Lung (tissue), 12 donors: Measurements from ENCODE around the gene TGFBR3. TPM values are rescaled to one million over a fixed set of nuclear protein-coding genes. Genes with fewer than 3 reads are reported as not detected.

Experiments used
- ATAC-seq: fragments of 200-7000 bp; cut with Tn5 transposase; one replicate; pipeline ENCODE4 v1.9.1; 2020; ENCODE audit warnings: moderate number of reproducible peaks; ENCODE audit not compliant: insufficient read depth, low FRiP score
- DNase-seq, 3 donors: peaks; one replicate each; pipeline ENCODE4 v3.0.0-alpha.2; 2013 to 2017
- H3K27ac ChIP-seq, 2 donors: one replicate each; pipeline ENCODE4 v1.5.1; 2013; ENCODE audit warnings: mild to moderate bottlenecking in 2 of 2, moderate library complexity in 2 of 2, control low read depth in 1 of 2, inconsistent platforms in 1 of 2, low read depth in 1 of 2, low read length in 1 of 2
- H3K27me3 ChIP-seq, 3 donors: one replicate each; pipeline ENCODE4 v1.5.1; 2013; ENCODE audit warnings: low read length in 2 of 3; ENCODE audit not compliant: control insufficient read depth in 3 of 3, insufficient read depth in 3 of 3
- H3K36me3 ChIP-seq, 4 donors: one replicate each; pipeline ENCODE4 v1.5.1; 2013; ENCODE audit warnings: low read length in 4 of 4, mild to moderate bottlenecking in 1 of 4, moderate library complexity in 1 of 4; ENCODE audit not compliant: control insufficient read depth in 4 of 4, insufficient read depth in 4 of 4
- H3K4me1 ChIP-seq, 5 donors: one replicate each; pipeline ENCODE4 v1.5.1; 2013; ENCODE audit warnings: low read length in 5 of 5, mild to moderate bottlenecking in 2 of 5, moderate library complexity in 1 of 5; ENCODE audit not compliant: control insufficient read depth in 5 of 5, insufficient read depth in 5 of 5
- H3K4me3 ChIP-seq: one replicate; pipeline ENCODE4 v1.5.1; 2013; ENCODE audit warnings: mild to moderate bottlenecking, control low read depth, moderate library complexity
- H3K9ac ChIP-seq, 2 donors: one replicate each; pipeline ENCODE4 v1.5.1; 2013; ENCODE audit warnings: low read length in 2 of 2, control low read depth in 1 of 2; ENCODE audit not compliant: insufficient read depth in 1 of 2
- H3K9me3 ChIP-seq, 4 donors: one replicate each; pipeline ENCODE4 v1.5.1; 2013; ENCODE audit warnings: low read length in 3 of 4, mild to moderate bottlenecking in 1 of 4, moderate library complexity in 1 of 4; ENCODE audit not compliant: control insufficient read depth in 4 of 4, insufficient read depth in 3 of 4
- CTCF ChIP-seq: IDR thresholded peaks from 2 replicates; pipeline ENCODE4 v1.5.1; 2012; ENCODE audit warnings: mild to moderate bottlenecking; ENCODE audit errors: control extremely low read depth, extremely low read depth
- WGBS, 2 donors: extraction: QIAGEN DNeasy Blood & Tissue Kit; methylation state at CpG; one replicate each; pipeline ENCODE4 v1.1.7; 2013; 5-methylcytosine and 5-hydroxymethylcytosine counted together
- polyA plus RNA-seq, 2 donors: library from polyadenylated mRNA; stranded (reverse); fragments of 200-250 nt; gene quantifications; one replicate each; pipeline ENCODE4 v1.2.1, GENCODE V29; 2013
- total RNA-seq, 2 donors: library from RNA; depleted of rRNA in 1 of 2; stranded (reverse); fragments of >200 nt in 1 of 2; gene quantifications; one replicate each; pipeline ENCODE4 v1.2.1, GENCODE V29; 2014 to 2021
- donor health status: control.
- donor health status: control.
- donor health status: Bipolar disorder and iron deficiency.
- donor health status: healthy.
- donor health status: DM: yes; HTN: yes; CAD: no.

Gene TGFBR3
- total and polyA plus RNA-seq, 4 donors = 13.1 to 99.6 (median 26.5) TPM

- Histone ChIP-seq H3K4me3 (no peak overlapping the region), H3K27me3 (no peaks in the 10 kb centered on the region), H3K36me3 (peaks cover 0 to 7% (median 2%) of the 10 kb centered on the region in 4 donors), H3K9me3 (no peaks in the 10 kb centered on the region), H3K27ac (no peak overlapping the region), H3K4me1 (peaks cover 0 to 71% (median 38%) of the 10 kb centered on the region in 5 donors), H3K9ac (no peak overlapping the region)
- TF ChIP-seq CTCF = no peak
- ATAC-seq (no peak), DNase-seq (no peak)
- 92 to 93% methylated on average over 4 of the region's 4 CpGs for WGBS, 2 donors
These were observed 101.3 kb downstream of the TGFBR3 start for GRCh38 chr1:91784616-91785015.

GRCh38 chr1:91784191-91784590 lies 101.8 kb downstream of the TGFBR3 start:
- ATAC-seq (no peak), DNase-seq (no peak)
- TF ChIP-seq CTCF = no peak
- no peaks in the 10 kb centered on the region for H3K9me3 ChIP-seq
- H3K4me3 ChIP-seq = no peak overlapping the region
- no peak overlapping the region for H3K27ac ChIP-seq
- H3K4me1 ChIP-seq = peaks cover 0 to 71% (median 36%) of the 10 kb centered on the region in 5 donors
- H3K27me3 ChIP-seq = no peaks in the 10 kb centered on the region
- peaks cover 0 to 4% (median 3%) of the 10 kb centered on the region in 4 donors for H3K36me3 ChIP-seq
- 93 to 98% methylated on average over 3 of the region's 3 CpGs for WGBS, 2 donors
- no peak overlapping the region for H3K9ac ChIP-seq

- Histone ChIP-seq H3K9me3 (no peaks in the 10 kb centered on the region), H3K9ac (no peak overlapping the region), H3K36me3 (peaks cover 0 to 4% (median 3%) of the 10 kb centered on the region in 4 donors), H3K27me3 (no peaks in the 10 kb centered on the region), H3K4me1 (peaks cover 0 to 71% (median 41%) of the 10 kb centered on the region in 5 donors), H3K27ac (peak overlapping the region in 1 of 2 donors; percentile 72), H3K4me3 (no peak overlapping the region)
- ATAC-seq = no peak
- no peak for TF ChIP-seq CTCF
- WGBS, 2 donors = 57 to 70% methylated on average over 7 of the region's 7 CpGs
- DNase-seq = peak; percentile 76 to 95 (median 93)
These were observed 102.4 kb downstream of the TGFBR3 start for GRCh38 chr1:91783423-91784170.
